Activated CD8-positive, alpha-beta memory T cell treated with anti-CD3 and anti-CD28 coated beads, Interleukin-2, amount 50 U/mL, for 24 hours (primary cell): ENCODE results near the gene ZNF746.

Experiments
- DNase-seq: peaks from one replicate; pipeline ENCODE4 v3.0.0-alpha.2; 2020; ENCODE audit errors: extremely low read depth

ZNF746 gene

GRCh38 chr7:149427893-149428292, 69.7 kb downstream of the ZNF746 start:
- DNase-seq, result no peak

- no peak for DNase-seq
Observed at GRCh38 chr7:149427096-149427680, 70.4 kb downstream of the ZNF746 start.

DNA sequence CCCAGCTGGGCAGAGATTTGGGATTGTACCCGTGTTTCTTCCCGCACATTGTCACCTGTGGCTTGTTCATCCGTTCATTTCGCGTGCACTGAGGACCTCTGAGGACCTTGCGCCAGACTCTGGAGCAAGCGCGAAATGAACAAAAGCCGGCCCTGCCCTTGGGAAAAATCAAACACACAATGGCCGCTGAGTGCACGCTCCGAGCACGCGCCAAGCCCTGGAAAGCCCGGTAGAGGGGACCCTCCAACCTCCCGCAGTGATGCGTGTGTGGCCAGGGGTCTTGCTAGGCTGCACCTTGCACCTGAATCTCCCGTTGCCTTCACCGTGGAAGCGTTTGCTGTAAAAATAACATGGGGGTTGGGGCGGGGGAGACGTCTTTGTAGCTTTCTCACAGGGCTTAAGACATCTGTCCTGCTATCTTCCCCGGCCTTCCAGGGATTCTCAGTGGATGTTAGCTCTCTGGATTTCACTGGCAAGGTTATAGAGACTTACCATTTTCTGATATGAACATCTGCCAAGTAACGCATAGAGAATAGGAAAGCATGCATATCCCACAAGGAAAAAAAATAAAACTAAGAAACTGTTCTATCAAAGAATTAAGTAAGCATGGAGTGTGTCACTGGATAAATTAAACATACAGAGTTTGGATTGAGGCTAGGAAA, 74.0 kb downstream of the ZNF746 start:
- no peak for DNase-seq

DNA sequence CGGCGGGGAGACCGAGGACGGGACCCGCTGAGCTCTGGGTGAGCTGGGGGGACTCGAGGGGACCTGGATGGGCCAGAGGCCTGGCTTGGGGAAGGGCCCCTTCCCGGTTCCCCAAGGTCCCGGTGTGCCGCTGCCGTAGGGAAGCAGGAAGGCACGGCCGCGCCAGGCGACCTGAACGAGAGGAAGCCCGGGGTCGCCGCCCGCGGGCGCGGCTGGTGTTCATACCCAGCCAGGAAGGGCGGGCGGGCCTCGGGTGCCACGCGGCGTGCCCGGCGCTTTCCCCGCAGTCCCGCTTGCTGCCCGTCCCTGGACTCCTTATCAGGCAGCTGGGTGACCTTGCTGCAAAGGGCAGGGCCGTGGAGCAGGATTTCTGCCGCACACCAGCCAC, 74.7 kb downstream of the ZNF746 start:
- DNase-seq, result no peak
